H9 (cell line): Measurements from ENCODE around the gene OR4E1. TPM values are rescaled to one million over a fixed set of nuclear protein-coding genes. Genes with fewer than 3 reads are reported as not detected.

Source experiments
- DNase-seq: peaks from one replicate; pipeline ENCODE4 v3.0.0-alpha.2; 2017
- H2AFZ ChIP-seq: one replicate; pipeline ENCODE4 v1.6.1; 2013; ENCODE audit warnings: mild to moderate bottlenecking, low read length, control low read depth, moderate library complexity
- H2AK5ac ChIP-seq: 2 replicates; pipeline ENCODE4 v1.6.1; 2013; ENCODE audit warnings: low read length, control low read depth, mixed read lengths; ENCODE audit not compliant: insufficient read length
- H2BK120ac ChIP-seq: one replicate; pipeline ENCODE4 v1.6.1; 2013; ENCODE audit warnings: low read depth, mild to moderate bottlenecking, low read length, control low read depth, inconsistent platforms; ENCODE audit not compliant: poor library complexity, severe bottlenecking
- H2BK12ac ChIP-seq: 2 replicates; pipeline ENCODE4 v1.6.1; 2013; ENCODE audit warnings: low read length, control low read depth, mixed read lengths, low read depth; ENCODE audit not compliant: insufficient read length
- H2BK15ac ChIP-seq: 2 replicates; pipeline ENCODE4 v1.6.1; 2013; ENCODE audit warnings: low read depth, low read length, control low read depth
- H2BK20ac ChIP-seq: one replicate; pipeline ENCODE4 v1.6.1; 2013; ENCODE audit warnings: low read depth, mild to moderate bottlenecking, low read length, control low read depth, inconsistent platforms; ENCODE audit not compliant: poor library complexity, severe bottlenecking
- H2BK5ac ChIP-seq: 2 replicates; pipeline ENCODE4 v1.6.1; 2013; ENCODE audit warnings: low read length, control low read depth, mixed read lengths; ENCODE audit not compliant: insufficient read length
- H3K14ac ChIP-seq: 2 replicates; pipeline ENCODE4 v1.6.1; 2013; ENCODE audit warnings: low read length, control low read depth; ENCODE audit not compliant: insufficient read depth
- H3K18ac ChIP-seq: 2 replicates; pipeline ENCODE4 v1.6.1; 2013; ENCODE audit warnings: low read depth, mild to moderate bottlenecking, mixed read lengths, low read length, control low read depth; ENCODE audit not compliant: insufficient read length
- H3K23ac ChIP-seq: 2 replicates; pipeline ENCODE4 v1.6.1; 2013; ENCODE audit warnings: low read length, control low read depth, mixed read lengths, low read depth; ENCODE audit not compliant: insufficient read length
- H3K23me2 ChIP-seq: 2 replicates; pipeline ENCODE4 v1.6.1; 2013; ENCODE audit warnings: low read depth, mild to moderate bottlenecking, mixed read lengths, low read length, control low read depth; ENCODE audit not compliant: insufficient read length, poor library complexity, severe bottlenecking
- H3K27ac ChIP-seq: 2 replicates; pipeline ENCODE4 v1.5.1; 2013; ENCODE audit warnings: low read length, control low read depth, mixed read lengths, low read depth; ENCODE audit not compliant: insufficient read length
- H3K27me3 ChIP-seq: 2 replicates; pipeline ENCODE4 v1.6.1; 2013; ENCODE audit warnings: low read length, control low read depth, inconsistent platforms; ENCODE audit not compliant: insufficient read depth
- H3K4ac ChIP-seq: 2 replicates; pipeline ENCODE4 v1.6.1; 2013; ENCODE audit warnings: low read depth, mild to moderate bottlenecking, control low read depth, inconsistent platforms, low read length, moderate library complexity
- H3K4me1 ChIP-seq: 2 replicates; pipeline ENCODE4 v1.6.1; 2013; ENCODE audit warnings: low read length, control low read depth, inconsistent platforms; ENCODE audit not compliant: insufficient read depth
- H3K4me2 ChIP-seq: 2 replicates; pipeline ENCODE4 v1.6.1; 2013; ENCODE audit warnings: low read length, control low read depth, mixed read lengths; ENCODE audit not compliant: insufficient read length, insufficient read depth
- H3K56ac ChIP-seq: 2 replicates; pipeline ENCODE4 v1.6.1; 2013; ENCODE audit warnings: low read depth, mild to moderate bottlenecking, mixed read lengths, low read length, control low read depth; ENCODE audit not compliant: insufficient read length
- H3K79me1 ChIP-seq: 2 replicates; pipeline ENCODE4 v1.6.1; 2013; ENCODE audit warnings: low read depth, mild to moderate bottlenecking, moderate library complexity, low read length, control low read depth, inconsistent platforms; ENCODE audit not compliant: insufficient read depth, poor library complexity, severe bottlenecking
- H3K79me2 ChIP-seq: 2 replicates; pipeline ENCODE4 v1.6.1; 2013; ENCODE audit warnings: low read length, control low read depth, inconsistent platforms; ENCODE audit not compliant: insufficient read depth
- H3K9ac ChIP-seq: 2 replicates; pipeline ENCODE4 v1.6.1; 2013; ENCODE audit warnings: low read length, control low read depth, mixed read lengths; ENCODE audit not compliant: insufficient read length; ENCODE audit errors: extremely low read depth
- H3K9me3 ChIP-seq: one replicate; pipeline ENCODE4 v1.6.1; 2013; ENCODE audit warnings: low read depth, low read length, inconsistent platforms; ENCODE audit not compliant: control insufficient read depth
- H3T11ph ChIP-seq: one replicate; pipeline ENCODE4 v1.6.1; 2013; ENCODE audit warnings: mild to moderate bottlenecking, low read length, control low read depth, inconsistent platforms
- H4K20me1 ChIP-seq: one replicate; pipeline ENCODE4 v1.6.1; 2013; ENCODE audit not compliant: control insufficient read depth, insufficient read length, insufficient read depth
- H4K5ac ChIP-seq: 2 replicates; pipeline ENCODE4 v1.6.1; 2013; ENCODE audit warnings: low read depth, mild to moderate bottlenecking, mixed read lengths, low read length, control low read depth; ENCODE audit not compliant: insufficient read length
- H4K8ac ChIP-seq: replicated peaks from 2 replicates; pipeline ENCODE4 v1.6.1; 2013; ENCODE audit warnings: low read length, control low read depth, mixed read lengths, low read depth; ENCODE audit not compliant: insufficient read length
- H4K91ac ChIP-seq: 2 replicates; pipeline ENCODE4 v1.6.1; 2013; ENCODE audit warnings: low read depth, mild to moderate bottlenecking, moderate library complexity, mixed read lengths, low read length, control low read depth; ENCODE audit not compliant: insufficient read length
- H3K27ac Mint-ChIP-seq, 3 experiments: 2 replicates in 2 of 3; 3 replicates in 1 of 3; pipeline ENCODE4 v1.8.0; 2020 to 2021; ENCODE audit warnings: mixed read lengths in 3 of 3, mild to moderate bottlenecking in 1 of 3, moderate library complexity in 1 of 3
- H3K27me3 Mint-ChIP-seq: 2 replicates; pipeline ENCODE4 v1.8.0; 2021; ENCODE audit warnings: low read depth, mild to moderate bottlenecking, moderate library complexity, mixed read lengths
- H3K36me3 Mint-ChIP-seq, 3 experiments: 2 replicates in 2 of 3; 3 replicates in 1 of 3; pipeline ENCODE4 v1.8.0; 2020 to 2021; ENCODE audit warnings: low read depth in 3 of 3, mixed read lengths in 3 of 3; ENCODE audit not compliant: insufficient read depth in 1 of 3
- H3K4me1 Mint-ChIP-seq, 2 experiments: 2 replicates each; pipeline ENCODE4 v1.8.0; 2020; ENCODE audit warnings: mixed read lengths in 2 of 2
- H3K4me3 Mint-ChIP-seq, 2 experiments: 2 replicates in 1 of 2; 3 replicates in 1 of 2; pipeline ENCODE4 v1.8.0; 2020 to 2021; ENCODE audit warnings: mild to moderate bottlenecking in 2 of 2, mixed read lengths in 2 of 2, moderate library complexity in 1 of 2
- H3K9me3 Mint-ChIP-seq, 2 experiments: 2 replicates in 1 of 2; 3 replicates in 1 of 2; pipeline ENCODE4 v1.8.0; 2020; ENCODE audit warnings: mild to moderate bottlenecking in 2 of 2, mixed read lengths in 2 of 2, moderate library complexity in 1 of 2
- WGBS: extraction: QIAGEN DNeasy Blood & Tissue Kit; methylation state at CpG from one replicate; pipeline ENCODE4 v1.1.7; 2013; ENCODE audit warnings: missing lambda C conversion rate, low lambda C conversion rate, mixed read lengths; ENCODE audit not compliant: insufficient read length; ENCODE audit errors: extremely low coverage; 5-methylcytosine and 5-hydroxymethylcytosine counted together
- total RNA-seq: library from RNA; stranded (reverse); gene quantifications from 2 replicates; pipeline ENCODE4 v1.2.1, GENCODE V29; 2021
- TF ChIP-seq, protein P1 (sequence below): fragments of 200-600 bp; sonication (generic); conservative IDR thresholded peaks from 3 replicates; pipeline ENCODE4 v1.8.0; 2021; ENCODE audit warnings: antibody characterized with exemption, mild to moderate bottlenecking

The OR4E1 gene
- total RNA-seq, 1 experiment from 2014 or later: not detected

DNA sequence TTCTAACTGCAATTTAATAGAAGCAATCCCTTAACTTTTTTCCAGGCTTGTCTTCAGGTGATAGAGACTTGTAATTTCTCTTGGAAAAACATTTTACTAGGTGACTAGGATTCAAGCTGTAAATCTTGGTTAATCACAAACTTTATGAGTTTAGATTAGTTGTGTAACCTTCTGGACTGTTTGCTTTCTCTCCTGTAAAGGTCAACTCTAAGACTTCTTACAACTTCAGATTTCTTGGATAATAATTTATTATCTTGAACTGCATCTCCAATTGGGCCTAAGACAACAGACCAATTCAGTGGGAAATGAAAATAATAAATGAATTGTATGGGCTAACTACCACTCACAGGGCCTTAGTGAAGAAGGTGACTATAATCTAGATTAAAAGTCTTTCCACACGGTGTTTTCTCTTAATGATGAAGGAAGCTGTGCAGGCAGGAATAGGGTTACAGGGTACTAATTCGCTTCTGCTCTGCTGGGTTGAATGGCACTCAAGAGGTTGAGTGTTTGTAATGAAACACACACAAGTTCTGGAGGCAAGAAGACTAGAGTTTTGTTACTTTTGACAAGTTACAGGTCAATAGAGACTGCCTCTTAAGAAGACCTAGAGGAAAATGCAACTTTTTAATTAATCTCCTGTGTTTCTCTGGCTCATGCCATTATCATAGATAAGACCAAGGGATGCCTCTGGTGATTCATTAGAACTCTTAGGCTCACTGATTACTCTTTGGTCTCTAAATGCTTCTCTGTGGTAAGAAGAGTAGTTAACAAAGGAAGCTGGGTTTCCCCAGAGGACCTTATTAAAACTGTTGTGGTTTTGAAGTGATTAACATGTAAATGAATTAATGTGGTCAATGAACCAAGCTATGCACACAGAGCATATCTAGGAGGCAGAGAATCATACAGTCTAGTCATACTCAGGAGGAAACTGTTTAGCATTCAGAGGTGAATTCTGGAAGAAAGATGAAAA, 30.0 kb upstream of the OR4E1 start:
- H3K4me1 Mint-ChIP-seq: peaks cover 7 to 10% of the 10 kb centered on the region in 2 experiments; a peak in 1 of 4 replicates
- H2BK12ac ChIP-seq: no peak overlapping the region
- H4K91ac ChIP-seq: no peak overlapping the region
- H2BK120ac ChIP-seq: no peak overlapping the region
- no peak overlapping the region for H3K27ac ChIP-seq
- no peaks in the 10 kb centered on the region for H3K79me1 ChIP-seq
- no peak overlapping the region for H2BK20ac ChIP-seq
- no peak overlapping the region for H4K5ac ChIP-seq
- H2BK15ac ChIP-seq: no peak overlapping the region
- H3K4me2 ChIP-seq: no peak overlapping the region
- peaks cover 0 to 8% (median 0%) of the 10 kb centered on the region in 3 experiments; a peak in 1 of 7 replicates for H3K36me3 Mint-ChIP-seq
- no peaks in the 10 kb centered on the region for H3K23me2 ChIP-seq
- no peak overlapping the region for H2AK5ac ChIP-seq
- no CpG with 5 or more reads among the region's 2 CpGs for WGBS
- H3K18ac ChIP-seq: no peak overlapping the region
- H3K9ac ChIP-seq: no peak overlapping the region
- H3K56ac ChIP-seq: no peak overlapping the region
- H3K27me3 Mint-ChIP-seq: peaks cover 3% of the 10 kb centered on the region; the same call in 1 of the 2 replicates
- no peak overlapping the region for H2BK5ac ChIP-seq
- no peaks in the 10 kb centered on the region for H3K4me1 ChIP-seq
- H3K27me3 ChIP-seq: no peaks in the 10 kb centered on the region
- H3K79me2 ChIP-seq: no peaks in the 10 kb centered on the region
- H2AFZ ChIP-seq: no peak overlapping the region
- H3K9me3 Mint-ChIP-seq: peaks cover 6 to 8% of the 10 kb centered on the region in 2 experiments; a peak in 4 of 5 replicates
- no peak overlapping the region for H3K14ac ChIP-seq
- DNase-seq: no peak
- no peak overlapping the region for H3K23ac ChIP-seq
- H4K8ac ChIP-seq: no peak overlapping the region
- H4K20me1 ChIP-seq: no peaks in the 10 kb centered on the region
- H3K9me3 ChIP-seq: no peaks in the 10 kb centered on the region
- H3K4ac ChIP-seq: no peak overlapping the region
- H3T11ph ChIP-seq: no peak overlapping the region
- no peak overlapping the region for H3K4me3 Mint-ChIP-seq
- TF ChIP-seq, protein P1, sequence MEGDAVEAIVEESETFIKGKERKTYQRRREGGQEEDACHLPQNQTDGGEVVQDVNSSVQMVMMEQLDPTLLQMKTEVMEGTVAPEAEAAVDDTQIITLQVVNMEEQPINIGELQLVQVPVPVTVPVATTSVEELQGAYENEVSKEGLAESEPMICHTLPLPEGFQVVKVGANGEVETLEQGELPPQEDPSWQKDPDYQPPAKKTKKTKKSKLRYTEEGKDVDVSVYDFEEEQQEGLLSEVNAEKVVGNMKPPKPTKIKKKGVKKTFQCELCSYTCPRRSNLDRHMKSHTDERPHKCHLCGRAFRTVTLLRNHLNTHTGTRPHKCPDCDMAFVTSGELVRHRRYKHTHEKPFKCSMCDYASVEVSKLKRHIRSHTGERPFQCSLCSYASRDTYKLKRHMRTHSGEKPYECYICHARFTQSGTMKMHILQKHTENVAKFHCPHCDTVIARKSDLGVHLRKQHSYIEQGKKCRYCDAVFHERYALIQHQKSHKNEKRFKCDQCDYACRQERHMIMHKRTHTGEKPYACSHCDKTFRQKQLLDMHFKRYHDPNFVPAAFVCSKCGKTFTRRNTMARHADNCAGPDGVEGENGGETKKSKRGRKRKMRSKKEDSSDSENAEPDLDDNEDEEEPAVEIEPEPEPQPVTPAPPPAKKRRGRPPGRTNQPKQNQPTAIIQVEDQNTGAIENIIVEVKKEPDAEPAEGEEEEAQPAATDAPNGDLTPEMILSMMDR: no peak
- no peak overlapping the region for H3K27ac Mint-ChIP-seq
